AG08395 (cell line): Measurements from ENCODE around the gene ITPRIPL2.
A peak's percentile ranks its signal among the peaks of the same experiment; 100 is the strongest.

Source experiments
- DNase-seq: peaks from one replicate; pipeline ENCODE4 v3.0.0; 2012; ENCODE audit warnings: mixed read lengths, low spot score

ITPRIPL2 gene

DNA sequence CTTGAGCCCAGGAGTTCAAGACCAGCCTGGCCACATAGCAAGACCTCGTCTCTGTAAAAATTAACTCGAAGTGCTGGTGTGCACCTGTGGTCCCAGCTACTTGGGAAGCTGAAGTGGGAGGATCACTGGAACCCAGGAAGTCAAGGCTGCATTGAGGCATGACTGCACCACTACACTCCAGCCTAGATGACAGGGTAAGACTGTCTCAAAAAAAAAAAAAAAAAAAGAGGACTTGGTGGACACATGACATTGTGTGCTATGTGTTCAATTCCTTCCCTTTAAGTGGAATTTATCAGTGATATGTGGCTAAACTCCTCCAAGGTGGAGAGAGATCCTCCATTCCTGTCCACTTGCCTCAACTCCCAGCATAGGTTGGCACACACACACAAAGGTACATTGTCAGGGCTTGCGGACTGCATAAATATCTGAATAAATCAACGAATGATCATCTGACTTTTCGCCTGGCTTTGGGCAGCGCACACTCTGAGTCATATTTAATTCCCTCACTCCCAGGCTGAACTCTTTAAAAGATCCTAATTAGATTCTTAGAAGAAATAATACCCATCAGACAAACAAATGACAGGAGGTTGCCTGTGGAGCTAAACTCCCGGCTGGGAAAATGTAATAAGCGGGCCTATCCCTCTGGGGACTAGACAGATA is 29.3 kb downstream of the ITPRIPL2 start:
- DNase-seq, result no peak

- no peak for DNase-seq
Measured at GRCh38 chr16:19143599-19143956, 29.8 kb downstream of the ITPRIPL2 start.

DNA sequence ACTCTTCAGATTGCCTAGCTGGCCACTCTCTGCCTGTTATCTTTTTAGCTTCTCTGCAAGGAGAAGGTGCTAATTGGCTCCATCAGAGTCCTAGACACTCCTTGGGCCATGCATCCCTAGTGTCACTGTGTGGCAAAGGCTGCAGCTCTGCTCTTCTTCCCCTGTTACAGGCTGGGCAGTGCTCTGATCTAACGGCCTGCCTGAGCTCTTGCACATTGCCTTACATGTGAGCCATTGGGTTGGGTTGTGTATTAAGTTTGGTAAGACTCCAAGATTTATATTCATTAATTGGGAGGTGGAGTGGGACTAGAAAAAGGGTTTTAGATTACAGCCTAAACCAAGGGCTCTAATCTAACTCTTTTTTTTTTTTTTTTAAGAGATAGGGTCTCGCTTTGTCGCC is 31.2 kb downstream of the ITPRIPL2 start:
- no peak for DNase-seq

- no peak for DNase-seq
Measured at GRCh38 chr16:19147126-19147525, 33.4 kb downstream of the ITPRIPL2 start.

GRCh38 chr16:19147627-19148026 is 33.9 kb downstream of the ITPRIPL2 start:
- DNase-seq, result no peak

DNA sequence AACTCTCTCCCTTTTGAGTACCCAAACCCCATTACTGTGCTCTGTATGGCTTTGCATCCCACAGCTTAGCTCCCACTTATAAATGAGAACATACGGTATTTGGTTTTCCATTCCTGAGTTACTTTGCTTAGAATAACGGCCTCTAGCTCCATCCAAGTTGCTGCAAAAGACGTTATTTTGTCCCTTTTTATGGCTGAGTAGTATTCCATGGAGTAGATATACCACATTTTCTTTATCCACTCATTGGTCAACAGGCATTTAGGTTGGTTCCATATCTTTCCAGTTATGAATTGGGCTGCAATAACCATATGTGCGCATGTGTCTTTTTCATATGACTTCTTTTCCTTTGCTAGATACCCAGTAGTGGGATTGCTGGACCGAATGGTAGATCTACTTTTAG is 34.4 kb downstream of the ITPRIPL2 start:
- DNase-seq, result no peak

DNA sequence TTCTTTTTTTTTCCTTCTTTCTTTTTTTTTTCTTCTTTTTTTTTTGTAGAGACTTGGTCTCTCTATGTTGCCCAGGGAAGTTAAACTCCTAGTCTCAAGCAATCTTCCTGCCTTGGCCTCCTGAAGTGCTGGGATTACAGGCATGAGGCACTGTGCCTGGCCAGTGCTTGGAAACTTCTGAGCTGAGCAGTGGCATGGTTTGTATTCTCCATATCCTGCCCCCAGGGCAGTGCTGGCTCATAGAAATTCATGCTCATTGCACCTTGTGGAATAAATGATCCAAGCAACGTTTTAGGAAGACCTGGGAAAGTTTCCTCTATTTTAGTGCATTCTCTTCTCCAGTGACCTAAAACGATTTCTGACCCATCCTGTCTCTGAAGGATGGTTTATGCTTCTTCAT is 37.5 kb downstream of the ITPRIPL2 start:
- DNase-seq, result no peak

- no peak for DNase-seq
Measured at GRCh38 chr16:19152042-19152441, 38.3 kb downstream of the ITPRIPL2 start.

DNA sequence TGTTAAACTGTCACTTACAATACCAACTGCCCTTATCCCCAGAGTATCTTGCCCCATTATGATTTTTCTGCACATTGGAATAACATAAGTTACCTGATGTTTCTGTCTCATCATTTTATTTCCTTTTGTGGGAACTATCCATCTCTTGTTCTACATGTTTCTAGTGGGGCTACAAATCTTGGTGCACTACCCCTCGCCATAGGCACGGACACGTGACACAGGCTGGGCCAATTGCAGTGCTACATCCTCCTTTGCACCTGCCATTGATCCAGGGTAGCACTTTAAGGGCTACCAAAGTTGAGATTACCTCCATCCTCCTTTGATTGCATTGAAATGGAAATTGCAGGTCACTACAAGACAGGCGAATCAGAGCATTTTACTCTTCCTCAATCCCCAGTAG is 40.1 kb downstream of the ITPRIPL2 start:
- no peak for DNase-seq

DNA sequence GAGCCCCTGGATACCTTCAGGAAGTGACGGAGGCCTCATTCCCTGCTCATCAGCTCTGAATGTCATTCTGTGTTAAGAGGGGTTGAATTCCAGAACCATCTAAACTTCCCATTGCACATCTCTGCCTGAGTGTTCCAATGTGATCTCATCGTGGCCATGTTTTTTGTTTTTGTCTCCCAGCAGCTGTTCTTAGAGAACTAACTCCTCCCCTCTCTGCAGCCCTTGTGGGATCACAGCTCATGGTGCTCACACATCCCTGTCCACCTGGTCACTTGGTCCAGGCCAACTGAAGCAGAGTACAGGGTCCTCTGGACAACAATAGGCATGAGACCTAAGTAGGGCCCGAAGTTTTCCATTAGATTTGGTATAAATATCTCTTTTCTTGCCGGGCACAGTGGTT is 48.3 kb downstream of the ITPRIPL2 start:
- no peak for DNase-seq

DNA sequence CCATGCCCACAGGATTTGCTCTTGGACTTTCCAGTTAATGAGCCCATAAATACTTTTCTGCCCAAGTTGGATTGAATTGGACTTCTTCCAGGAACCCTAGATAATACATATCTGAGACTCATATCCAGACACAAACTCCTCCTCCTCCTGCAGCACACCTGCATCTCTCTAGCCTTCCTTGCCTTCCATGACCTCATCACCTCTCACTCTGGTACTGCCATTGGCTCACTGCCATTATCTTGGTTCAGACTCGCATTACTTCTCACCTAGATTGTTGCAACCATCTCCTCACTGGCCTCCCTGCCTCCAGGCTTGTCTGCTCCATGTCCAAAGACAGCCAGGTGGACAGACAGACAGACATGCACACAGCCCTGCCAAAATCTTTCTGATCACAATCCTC is 49.5 kb downstream of the ITPRIPL2 start:
- no peak for DNase-seq

DNA sequence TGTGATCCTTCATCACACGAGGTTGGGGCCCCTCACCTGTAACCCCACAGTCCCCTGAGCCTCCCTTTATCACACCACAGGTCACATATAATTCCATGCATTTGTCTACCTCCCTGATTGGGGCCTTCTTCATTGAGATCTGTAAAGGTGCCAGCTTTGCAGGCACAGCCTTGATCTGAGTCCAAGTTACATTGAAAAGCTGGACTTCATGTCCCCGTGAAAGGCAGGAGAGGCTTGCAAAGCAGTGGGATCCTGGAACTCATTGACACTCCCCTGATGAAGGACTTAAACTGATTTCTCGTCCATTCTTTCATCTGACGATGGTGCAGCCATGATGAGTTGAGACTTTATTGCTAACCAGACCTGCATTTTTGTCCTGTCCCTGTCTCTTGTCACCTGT is 50.5 kb downstream of the ITPRIPL2 start:
- no peak for DNase-seq

DNA sequence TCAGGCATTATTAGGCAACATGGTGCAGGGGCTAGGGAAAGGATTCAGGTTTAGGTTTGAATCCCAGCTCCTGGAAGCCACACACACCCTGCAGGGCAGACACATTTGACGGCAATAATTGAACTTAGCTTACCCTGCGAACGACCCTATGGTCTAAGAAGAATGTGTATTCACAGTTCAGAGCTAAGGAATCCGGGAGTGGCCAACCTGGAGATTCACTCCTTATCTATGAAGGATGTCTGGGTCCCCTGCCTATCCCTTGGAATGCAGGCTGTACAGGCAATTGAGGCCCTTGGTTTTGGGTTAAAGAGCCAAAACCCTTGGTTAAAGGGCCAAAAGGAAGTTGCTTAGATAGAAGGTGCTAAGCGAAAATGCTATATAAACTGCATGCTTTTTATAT is 51.3 kb downstream of the ITPRIPL2 start:
- no peak for DNase-seq

DNA sequence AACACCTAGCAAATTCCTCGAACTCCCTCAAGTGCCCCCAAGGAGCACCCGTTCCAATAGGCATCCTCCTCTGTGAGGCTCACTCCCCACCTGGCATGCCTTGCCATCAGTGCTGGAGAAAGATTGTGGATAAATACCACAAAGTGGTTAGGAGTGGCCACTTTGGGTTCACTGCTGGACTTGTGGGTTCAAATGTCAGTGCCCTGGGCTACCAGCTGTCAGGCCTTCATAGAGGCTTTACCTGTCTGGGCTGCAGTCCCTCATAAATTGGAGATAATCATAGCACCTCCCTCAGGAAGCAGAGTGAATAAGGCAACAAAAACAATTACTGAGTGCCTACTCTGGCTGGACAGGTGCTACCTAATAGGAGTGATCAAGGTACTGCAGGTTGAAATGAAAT is 52.7 kb downstream of the ITPRIPL2 start:
- no peak for DNase-seq

DNA sequence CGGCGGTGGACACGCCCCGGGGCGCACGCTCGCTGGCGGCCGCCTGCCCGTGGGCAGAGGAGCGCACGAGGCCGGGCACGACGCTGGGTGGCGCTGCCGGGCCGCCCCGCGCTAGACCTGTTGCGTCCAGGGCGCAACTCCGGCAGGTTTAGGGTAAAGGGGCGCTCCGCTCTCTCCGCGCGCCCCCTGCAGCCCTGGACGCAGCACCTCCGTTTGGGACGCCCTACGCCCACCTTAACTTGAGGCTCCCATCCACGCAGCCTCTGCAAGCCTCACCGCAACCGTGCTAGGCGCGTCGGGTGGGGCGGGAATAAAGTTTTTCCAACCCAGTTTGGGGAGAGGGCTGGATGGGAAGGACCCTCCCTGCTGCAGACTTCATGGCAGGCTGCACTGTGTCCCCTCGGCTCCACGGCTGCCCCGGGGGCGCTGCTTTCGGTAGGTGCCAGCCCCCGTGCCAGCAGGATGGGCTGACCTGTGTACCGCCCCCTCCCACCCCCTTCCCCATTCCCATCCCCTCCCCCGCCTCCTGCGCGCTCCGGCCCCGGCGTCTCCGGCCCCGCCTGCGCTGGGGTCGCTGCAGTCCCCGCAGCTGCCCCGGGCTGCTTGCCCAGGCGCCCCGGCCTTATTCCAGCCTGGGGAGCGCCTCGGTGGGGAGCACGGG is 54.1 kb downstream of the ITPRIPL2 start, which contains the start of gene SYT17:
Gene SYT17, plus strand, starts transcription at position 531 of the 661 bp plus-strand sequence. CDS start 407 bp downstream, outside the sequence.
- DNase-seq, result peak; percentile 71

DNA sequence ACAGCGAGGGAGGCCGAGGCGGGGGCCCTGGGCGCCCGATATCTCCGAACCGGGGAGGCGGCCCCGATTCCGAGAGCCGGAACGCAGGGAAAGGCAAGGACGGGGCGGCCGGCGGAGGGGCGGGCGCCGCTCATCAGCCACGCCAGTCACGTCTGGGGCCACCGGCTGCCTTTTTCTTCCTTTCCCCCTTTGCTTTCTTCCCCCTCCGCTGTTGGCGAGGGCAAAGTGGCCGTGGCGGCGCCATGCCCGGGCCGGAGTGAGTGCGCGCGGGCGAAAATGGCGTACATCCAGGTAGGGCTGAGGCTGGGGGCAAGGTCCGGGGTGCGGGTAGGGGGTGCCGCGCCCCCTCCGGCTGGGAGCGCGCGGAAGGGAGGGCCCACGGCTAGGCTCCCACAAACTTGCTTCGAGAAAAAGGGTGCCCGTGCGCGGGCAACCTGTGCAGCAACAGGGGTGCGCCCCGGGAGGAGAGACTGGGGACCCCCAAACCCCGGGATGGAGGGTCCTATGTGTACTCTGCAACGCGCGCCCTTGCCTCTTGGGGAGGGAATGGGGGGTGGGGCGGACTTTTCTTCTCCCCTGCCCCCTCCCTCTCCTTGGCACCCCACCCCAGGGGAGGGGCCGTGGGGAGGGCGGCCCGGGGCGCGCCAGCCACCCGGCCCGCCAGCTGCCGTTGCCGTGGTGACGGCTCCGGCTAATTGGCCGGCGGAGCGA is 54.8 kb downstream of the ITPRIPL2 start:
- DNase-seq, result no peak

DNA sequence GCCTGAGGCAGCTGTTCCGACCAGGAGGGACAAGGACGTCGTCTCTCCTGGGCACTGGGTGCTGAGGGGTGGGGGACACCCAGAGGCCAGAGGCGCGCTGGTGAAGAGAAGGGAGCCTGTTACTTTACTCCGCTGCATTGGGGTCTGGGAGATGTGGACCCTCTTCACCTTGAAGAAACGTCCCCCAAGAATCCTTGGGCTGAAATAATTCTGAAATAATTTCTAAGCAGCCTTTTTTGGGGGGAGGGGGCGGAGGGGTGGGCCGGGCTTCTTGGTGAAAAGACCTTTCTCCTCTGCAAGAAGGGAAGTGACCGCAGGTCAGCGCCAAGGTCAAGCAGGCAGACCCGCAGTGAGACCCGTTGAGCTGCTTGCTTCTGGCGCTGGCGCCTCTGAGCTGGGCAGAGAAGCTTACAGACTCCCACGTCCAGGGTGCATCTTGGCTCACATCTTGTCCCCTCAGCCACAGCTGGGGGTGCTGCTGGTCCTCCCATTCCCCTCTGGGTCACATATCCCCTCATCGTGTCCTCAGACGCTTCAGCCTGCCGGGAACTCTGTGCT is 55.4 kb downstream of the ITPRIPL2 start:
- DNase-seq, result no peak

DNA sequence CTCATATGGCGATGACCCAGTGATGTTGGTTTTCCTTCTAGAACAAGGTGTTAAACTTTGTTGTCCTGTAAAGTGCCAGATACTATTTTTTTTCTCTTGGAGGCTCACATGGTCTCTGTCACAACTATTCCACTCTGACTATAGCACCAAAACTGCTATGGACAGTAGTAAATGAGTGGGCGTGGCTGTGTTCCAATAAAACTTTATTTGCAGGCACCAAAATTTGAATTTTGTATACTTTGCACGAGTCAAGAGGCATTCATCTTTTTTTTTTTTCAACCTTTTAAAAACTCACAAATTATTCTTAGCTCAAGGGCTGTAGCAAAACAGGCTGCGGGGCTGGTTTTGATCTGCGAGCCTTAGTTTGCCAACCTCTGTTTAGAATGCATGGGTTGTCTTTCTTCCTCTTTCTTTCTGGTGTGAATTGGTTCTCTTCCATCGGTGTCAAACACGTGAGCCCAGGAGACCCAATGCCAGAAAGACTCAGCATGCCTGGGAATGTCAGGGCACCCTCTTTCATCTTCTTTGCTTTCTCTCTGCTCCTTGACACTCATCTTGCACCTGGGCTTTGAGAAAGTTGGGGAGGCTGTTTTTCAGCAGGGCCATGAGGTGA is 56.4 kb downstream of the ITPRIPL2 start:
- no peak for DNase-seq
